ENCODE measurements around the gene KDM4D. TPM values are rescaled to one million over a fixed set of nuclear protein-coding genes. Genes with fewer than 3 reads are reported as not detected.

The KDM4D gene
- total RNA-seq, 1 donor from 2014 or later = 1.0 TPM

GRCh38 chr11:94956963-94957362, 16.5 kb upstream of the KDM4D start:
- Histone ChIP-seq H3K9ac (ENCODE audit: low read depth in 1 of 3, low read length in 3 of 3) (no peak overlapping the region), H3K9me3 (ENCODE audit: control insufficient read depth in 3 of 3, low read length in 3 of 3) (no peaks in the 10 kb centered on the region), H3K4me3 (ENCODE audit: low read length in 3 of 3) (no peak overlapping the region)

GRCh38 chr11:94958121-94958696, 15.3 kb upstream of the KDM4D start:
- Histone ChIP-seq H3K9me3 (ENCODE audit: control insufficient read depth in 3 of 3, low read length in 3 of 3) (no peaks in the 10 kb centered on the region), H3K9ac (ENCODE audit: low read depth in 1 of 3, low read length in 3 of 3) (no peak overlapping the region), H3K27me3 (ENCODE audit: control insufficient read depth in 3 of 3, insufficient read depth in 3 of 3, low read length in 3 of 3) (no peaks in the 10 kb centered on the region), H3K4me3 (ENCODE audit: low read length in 3 of 3) (no peak overlapping the region), H3K4me1 (ENCODE audit: control insufficient read depth in 3 of 3, insufficient read depth in 3 of 3, low read length in 3 of 3) (no peaks in the 10 kb centered on the region), H3K27ac (ENCODE audit: low read depth, low read length) (no peak overlapping the region), H3K36me3 (ENCODE audit: control insufficient read depth in 3 of 3, insufficient read depth in 3 of 3, low read length in 3 of 3) (peaks cover 15 to 40% (median 28%) of the 10 kb centered on the region in 3 donors)

More at GRCh38 chr11:94956963-94957362, 16.5 kb upstream of the KDM4D start:
- peaks cover 9 to 28% (median 17%) of the 10 kb centered on the region in 3 donors for H3K36me3 ChIP-seq (ENCODE audit: control insufficient read depth in 3 of 3, insufficient read depth in 3 of 3, low read length in 3 of 3)
- no peaks in the 10 kb centered on the region for H3K27me3 ChIP-seq (ENCODE audit: control insufficient read depth in 3 of 3, insufficient read depth in 3 of 3, low read length in 3 of 3)
- no peak overlapping the region for H3K27ac ChIP-seq (ENCODE audit: low read depth, low read length)
- H3K4me1 ChIP-seq (ENCODE audit: control insufficient read depth in 3 of 3, insufficient read depth in 3 of 3, low read length in 3 of 3) = no peaks in the 10 kb centered on the region

GRCh38 chr11:94959179-94959578, 14.3 kb upstream of the KDM4D start:
- no peaks in the 10 kb centered on the region for H3K4me1 ChIP-seq (ENCODE audit: control insufficient read depth in 3 of 3, insufficient read depth in 3 of 3, low read length in 3 of 3)
- H3K27ac ChIP-seq (ENCODE audit: low read depth, low read length) = no peak overlapping the region
- no peaks in the 10 kb centered on the region for H3K27me3 ChIP-seq (ENCODE audit: control insufficient read depth in 3 of 3, insufficient read depth in 3 of 3, low read length in 3 of 3)
- H3K9ac ChIP-seq (ENCODE audit: low read depth in 1 of 3, low read length in 3 of 3) = no peak overlapping the region
- H3K4me3 ChIP-seq (ENCODE audit: low read length in 3 of 3) = no peak overlapping the region
- no peaks in the 10 kb centered on the region for H3K9me3 ChIP-seq (ENCODE audit: control insufficient read depth in 3 of 3, low read length in 3 of 3)
- peaks cover 18 to 50% (median 37%) of the 10 kb centered on the region in 3 donors for H3K36me3 ChIP-seq (ENCODE audit: control insufficient read depth in 3 of 3, insufficient read depth in 3 of 3, low read length in 3 of 3)

- no peak overlapping the region for H3K4me3 ChIP-seq (ENCODE audit: low read length in 3 of 3)
- no peaks in the 10 kb centered on the region for H3K9me3 ChIP-seq (ENCODE audit: control insufficient read depth in 3 of 3, low read length in 3 of 3)
- peaks cover 30 to 63% (median 50%) of the 10 kb centered on the region in 3 donors for H3K36me3 ChIP-seq (ENCODE audit: control insufficient read depth in 3 of 3, insufficient read depth in 3 of 3, low read length in 3 of 3)
- no peaks in the 10 kb centered on the region for H3K4me1 ChIP-seq (ENCODE audit: control insufficient read depth in 3 of 3, insufficient read depth in 3 of 3, low read length in 3 of 3)
- no peaks in the 10 kb centered on the region for H3K27me3 ChIP-seq (ENCODE audit: control insufficient read depth in 3 of 3, insufficient read depth in 3 of 3, low read length in 3 of 3)
- no peak overlapping the region for H3K9ac ChIP-seq (ENCODE audit: low read depth in 1 of 3, low read length in 3 of 3)
- no peak overlapping the region for H3K27ac ChIP-seq (ENCODE audit: low read depth, low read length)
Measured at GRCh38 chr11:94960488-94960887, 13.0 kb upstream of the KDM4D start.

- Histone ChIP-seq H3K36me3 (ENCODE audit: control insufficient read depth in 3 of 3, insufficient read depth in 3 of 3, low read length in 3 of 3) (peaks cover 38 to 71% (median 57%) of the 10 kb centered on the region in 3 donors), H3K4me1 (ENCODE audit: control insufficient read depth in 3 of 3, insufficient read depth in 3 of 3, low read length in 3 of 3) (no peaks in the 10 kb centered on the region), H3K9ac (ENCODE audit: low read depth in 1 of 3, low read length in 3 of 3) (no peak overlapping the region), H3K4me3 (ENCODE audit: low read length in 3 of 3) (no peak overlapping the region), H3K27me3 (ENCODE audit: control insufficient read depth in 3 of 3, insufficient read depth in 3 of 3, low read length in 3 of 3) (no peaks in the 10 kb centered on the region), H3K9me3 (ENCODE audit: control insufficient read depth in 3 of 3, low read length in 3 of 3) (no peaks in the 10 kb centered on the region), H3K27ac (ENCODE audit: low read depth, low read length) (no peak overlapping the region)
Measured at GRCh38 chr11:94961255-94961654, 12.3 kb upstream of the KDM4D start.

- Histone ChIP-seq H3K4me3 (ENCODE audit: low read length in 3 of 3) (no peak overlapping the region), H3K9me3 (ENCODE audit: control insufficient read depth in 3 of 3, low read length in 3 of 3) (no peaks in the 10 kb centered on the region), H3K36me3 (ENCODE audit: control insufficient read depth in 3 of 3, insufficient read depth in 3 of 3, low read length in 3 of 3) (peaks cover 54 to 86% (median 77%) of the 10 kb centered on the region in 3 donors)
Measured at GRCh38 chr11:94964934-94965333, 8.6 kb upstream of the KDM4D start.

GRCh38 chr11:94968334-94968958, 5.1 kb upstream of the KDM4D start:
- Histone ChIP-seq H3K9ac (ENCODE audit: low read depth in 1 of 3, low read length in 3 of 3) (no peak overlapping the region), H3K36me3 (ENCODE audit: control insufficient read depth in 3 of 3, insufficient read depth in 3 of 3, low read length in 3 of 3) (peaks cover 58 to 76% (median 65%) of the 10 kb centered on the region in 3 donors)

More at GRCh38 chr11:94964934-94965333, 8.6 kb upstream of the KDM4D start:
- no peak overlapping the region for H3K9ac ChIP-seq (ENCODE audit: low read depth in 1 of 3, low read length in 3 of 3)
- H3K27me3 ChIP-seq (ENCODE audit: control insufficient read depth in 3 of 3, insufficient read depth in 3 of 3, low read length in 3 of 3) = no peaks in the 10 kb centered on the region
- H3K27ac ChIP-seq (ENCODE audit: low read depth, low read length) = no peak overlapping the region
- H3K4me1 ChIP-seq (ENCODE audit: control insufficient read depth in 3 of 3, insufficient read depth in 3 of 3, low read length in 3 of 3) = no peaks in the 10 kb centered on the region

GRCh38 chr11:94972700-94973098, 810 bp upstream of the KDM4D start:
- Histone ChIP-seq H3K27ac (ENCODE audit: low read depth, low read length) (peak overlapping the region; percentile 86), H3K9me3 (ENCODE audit: control insufficient read depth in 3 of 3, low read length in 3 of 3) (no peaks in the 10 kb centered on the region), H3K4me3 (ENCODE audit: low read length in 3 of 3) (peak overlapping the region; percentile 91 to 98 (median 96)), H3K9ac (ENCODE audit: low read depth in 1 of 3, low read length in 3 of 3) (peak overlapping the region; percentile 95 to 98 (median 97)), H3K36me3 (ENCODE audit: control insufficient read depth in 3 of 3, insufficient read depth in 3 of 3, low read length in 3 of 3) (peaks cover 32 to 43% (median 36%) of the 10 kb centered on the region in 3 donors), H3K4me1 (ENCODE audit: control insufficient read depth in 3 of 3, insufficient read depth in 3 of 3, low read length in 3 of 3) (peaks cover 6 to 12% (median 11%) of the 10 kb centered on the region in 3 donors), H3K27me3 (ENCODE audit: control insufficient read depth in 3 of 3, insufficient read depth in 3 of 3, low read length in 3 of 3) (no peaks in the 10 kb centered on the region)

More at GRCh38 chr11:94968334-94968958, 5.1 kb upstream of the KDM4D start:
- Histone ChIP-seq H3K27me3 (ENCODE audit: control insufficient read depth in 3 of 3, insufficient read depth in 3 of 3, low read length in 3 of 3) (no peaks in the 10 kb centered on the region), H3K4me3 (ENCODE audit: low read length in 3 of 3) (no peak overlapping the region), H3K27ac (ENCODE audit: low read depth, low read length) (no peak overlapping the region), H3K4me1 (ENCODE audit: control insufficient read depth in 3 of 3, insufficient read depth in 3 of 3, low read length in 3 of 3) (peaks cover 6 to 12% (median 8%) of the 10 kb centered on the region in 3 donors), H3K9me3 (ENCODE audit: control insufficient read depth in 3 of 3, low read length in 3 of 3) (no peaks in the 10 kb centered on the region)

GRCh38 chr11:94974178-94974577, 669 bp downstream of the KDM4D start:
- Histone ChIP-seq H3K4me1 (ENCODE audit: control insufficient read depth in 3 of 3, insufficient read depth in 3 of 3, low read length in 3 of 3) (peaks cover 6 to 12% (median 11%) of the 10 kb centered on the region in 3 donors), H3K9ac (ENCODE audit: low read depth in 1 of 3, low read length in 3 of 3) (peak overlapping the region; percentile 93 to 97 (median 95)), H3K27me3 (ENCODE audit: control insufficient read depth in 3 of 3, insufficient read depth in 3 of 3, low read length in 3 of 3) (no peaks in the 10 kb centered on the region), H3K4me3 (ENCODE audit: low read length in 3 of 3) (peak overlapping the region; percentile 91 to 98 (median 96)), H3K9me3 (ENCODE audit: control insufficient read depth in 3 of 3, low read length in 3 of 3) (no peaks in the 10 kb centered on the region), H3K27ac (ENCODE audit: low read depth, low read length) (no peak overlapping the region), H3K36me3 (ENCODE audit: control insufficient read depth in 3 of 3, insufficient read depth in 3 of 3, low read length in 3 of 3) (peaks cover 22 to 28% (median 23%) of the 10 kb centered on the region in 3 donors)

GRCh38 chr11:94975599-94975998, 2.1 kb downstream of the KDM4D start:
- no peaks in the 10 kb centered on the region for H3K27me3 ChIP-seq (ENCODE audit: control insufficient read depth in 3 of 3, insufficient read depth in 3 of 3, low read length in 3 of 3)
- no peak overlapping the region for H3K9ac ChIP-seq (ENCODE audit: low read depth in 1 of 3, low read length in 3 of 3)
- peaks cover 6 to 12% (median 11%) of the 10 kb centered on the region in 3 donors for H3K4me1 ChIP-seq (ENCODE audit: control insufficient read depth in 3 of 3, insufficient read depth in 3 of 3, low read length in 3 of 3)
- H3K36me3 ChIP-seq (ENCODE audit: control insufficient read depth in 3 of 3, insufficient read depth in 3 of 3, low read length in 3 of 3) = peaks cover 9 to 14% (median 12%) of the 10 kb centered on the region in 3 donors
- no peak overlapping the region for H3K4me3 ChIP-seq (ENCODE audit: low read length in 3 of 3)
- no peaks in the 10 kb centered on the region for H3K9me3 ChIP-seq (ENCODE audit: control insufficient read depth in 3 of 3, low read length in 3 of 3)
- H3K27ac ChIP-seq (ENCODE audit: low read depth, low read length) = no peak overlapping the region
